GM12891 (cell line): ENCODE measurements around the gene DCTN5.

ENCODE experiments used
- PAX5 ChIP-seq: IDR thresholded peaks from 2 replicates; pipeline ENCODE4 v1.6.1; 2011; ENCODE audit warnings: low read length, moderate library complexity, mild to moderate bottlenecking; ENCODE audit not compliant: insufficient read depth, severe bottlenecking
- POLR2A ChIP-seq: IDR thresholded peaks from 2 replicates; pipeline ENCODE4 v1.6.1; 2011; ENCODE audit warnings: low read depth, low read length, control low read depth
- POLR2AphosphoS5 ChIP-seq: IDR thresholded peaks from 2 replicates; pipeline ENCODE4 v1.6.1; 2011; ENCODE audit warnings: low read depth, low read length, control low read depth
- POU2F2 ChIP-seq: IDR thresholded peaks from 2 replicates; pipeline ENCODE4 v1.6.1; 2011; ENCODE audit warnings: low read depth, mild to moderate bottlenecking, control low read depth, low read length, moderate library complexity
- SPI1 ChIP-seq: IDR thresholded peaks from 2 replicates; pipeline ENCODE4 v1.6.1; 2011; ENCODE audit warnings: low read depth, low read length, control low read depth
- TAF1 ChIP-seq: IDR thresholded peaks from 2 replicates; pipeline ENCODE4 v1.6.1; 2011; ENCODE audit warnings: low read depth, low read length, control low read depth

GRCh38 chr16:23701045-23701444 lies 59.8 kb downstream of the DCTN5 start:
- no peak for TF ChIP-seq POLR2A
- no peak for TF ChIP-seq POLR2AphosphoS5
- TF ChIP-seq TAF1: no peak
- no peak for TF ChIP-seq PAX5
- no peak for TF ChIP-seq SPI1
- TF ChIP-seq POU2F2: no peak
